PC-9 (cell line): Measurements from ENCODE around the gene RNF212. TPM values are rescaled to one million over a fixed set of nuclear protein-coding genes. Genes with fewer than 3 reads are reported as not detected.
A peak's percentile ranks its signal among the peaks of the same experiment; 100 is the strongest.

Experiments
- BruUV-seq: library from RNA; stranded (reverse); fragments of 400-500 nt; replicated peaks from 2 replicates; lab custom pipeline; 2021; lab: Mats Ljungman, UMichigan
- CTCF ChIA-PET: fragments of 300-600 bp; sonication (Branson Sonifier 250); formaldehyde crosslinking; loops from one replicate; lab custom pipeline; 2022; ENCODE audit warnings: antibody characterized with exemption; lab: Charles Lee
- POLR2A ChIA-PET: fragments of 300-600 bp; sonication (Branson Sonifier 250); formaldehyde crosslinking; loops from one replicate; lab custom pipeline; 2022; ENCODE audit warnings: antibody characterized with exemption; ENCODE audit not compliant: unreplicated experiment; lab: Charles Lee
- DNase-seq, 2 experiments: peaks; one replicate each; pipeline versions ENCODE4 v3.0.0 to v3.0.0-alpha.2; 2015 to 2022; ENCODE audit warnings: mixed read lengths in 1 of 2
- H2AFZ ChIP-seq: fragments of 200-600 bp; sonication (generic); 2 replicates; pipeline ENCODE4 v1.8.1; 2017; ENCODE audit warnings: antibody characterized with exemption
- H3F3A ChIP-seq: fragments of 200-600 bp; sonication (generic); 2 replicates; pipeline ENCODE4 v1.8.1; 2017; ENCODE audit warnings: antibody characterized with exemption, mild to moderate bottlenecking, low read depth; ENCODE audit not compliant: insufficient read depth
- H3K27ac ChIP-seq: fragments of 200-600 bp; sonication (generic); 2 replicates; pipeline ENCODE4 v1.6.1; 2016; ENCODE audit warnings: mixed run types
- H3K27me3 ChIP-seq: fragments of 200-600 bp; sonication (generic); 2 replicates; pipeline ENCODE4 v1.6.1; 2016; ENCODE audit warnings: low read depth, mixed run types; ENCODE audit not compliant: insufficient read depth
- H3K36me3 ChIP-seq: fragments of 200-600 bp; sonication (generic); 2 replicates; pipeline ENCODE4 v1.6.1; 2016; ENCODE audit warnings: low read depth, mixed run types
- H3K4me1 ChIP-seq: fragments of 200-600 bp; sonication (generic); replicated peaks from 2 replicates; pipeline ENCODE4 v1.6.1; 2016; ENCODE audit warnings: mixed run types; ENCODE audit not compliant: insufficient read depth
- H3K4me2 ChIP-seq: fragments of 200-600 bp; sonication (generic); 2 replicates; pipeline ENCODE4 v1.6.1; 2017; ENCODE audit warnings: mixed run types
- H3K4me3 ChIP-seq: fragments of 200-600 bp; sonication (generic); 2 replicates; pipeline ENCODE4 v1.6.1; 2016; ENCODE audit warnings: mixed run types
- H3K79me2 ChIP-seq: fragments of 200-600 bp; sonication (generic); 2 replicates; pipeline ENCODE4 v1.6.1; 2017; ENCODE audit warnings: low read depth, mixed run types
- H3K9me2 ChIP-seq: fragments of 200-600 bp; sonication (generic); 2 replicates; pipeline ENCODE4 v1.8.1; 2017; ENCODE audit warnings: mild to moderate bottlenecking; ENCODE audit not compliant: insufficient read depth
- H3K9me3 ChIP-seq: fragments of 200-600 bp; sonication (generic); 2 replicates; pipeline ENCODE4 v1.8.1; 2016; ENCODE audit warnings: low read depth; ENCODE audit not compliant: insufficient read depth
- H4K20me1 ChIP-seq: fragments of 200-600 bp; sonication (generic); 2 replicates; pipeline ENCODE4 v1.8.1; 2017; ENCODE audit not compliant: insufficient read depth
- CTCF ChIP-seq: fragments of 200-600 bp; sonication (generic); conservative IDR thresholded peaks from 2 replicates; pipeline ENCODE4 v1.6.1; 2017; ENCODE audit warnings: mixed run types, antibody characterized with exemption, mild to moderate bottlenecking, moderate library complexity
- EZH2 ChIP-seq: fragments of 200-600 bp; sonication (generic); IDR thresholded peaks from 2 replicates; pipeline ENCODE4 v1.8.0; 2017; ENCODE audit warnings: antibody characterized with exemption, low read depth
- intact Hi-C: fragments of 100-400 bp; cut with micrococcal nuclease; formaldehyde crosslinking; loops from one replicate; pipeline ENCODE4 v1.10.0; 2022; ENCODE audit not compliant: unreplicated experiment
- total RNA-seq: library from RNA; stranded (reverse); gene quantifications from 2 replicates; pipeline ENCODE4 v1.2.3, GENCODE V29; 2021

The RNF212 gene
- total RNA-seq, 1 experiment from 2014 or later, result 4.2 TPM

- no peak overlapping the region for H3K4me2 ChIP-seq
- H2AFZ ChIP-seq, result no peak overlapping the region
- intact Hi-C loops, result no loop called here
- BruUV-seq, result no TSS peak
- no peaks in the 10 kb centered on the region for H3K36me3 ChIP-seq
- no peak for DNase-seq
- H3K27me3 ChIP-seq, result no peaks in the 10 kb centered on the region
- no peak overlapping the region for H3K27ac ChIP-seq
- no peaks in the 10 kb centered on the region for H3K4me1 ChIP-seq
- H3F3A ChIP-seq, result peaks cover 4% of the 10 kb centered on the region; the same call in 1 of the 2 replicates
- ChIA-PET POLR2A (no interaction called here), CTCF (no interaction called here)
- TF ChIP-seq CTCF (peak; percentile 61), EZH2 (no peak)
- no peaks in the 10 kb centered on the region for H4K20me1 ChIP-seq
- no peak overlapping the region for H3K4me3 ChIP-seq
- H3K9me2 ChIP-seq, result no peaks in the 10 kb centered on the region
- no peaks in the 10 kb centered on the region for H3K9me3 ChIP-seq
- no peaks in the 10 kb centered on the region for H3K79me2 ChIP-seq
Measured at GRCh38 chr4:1072830-1073446, 40.4 kb downstream of the RNF212 start.

GRCh38 chr4:1069394-1069793 is 44.0 kb downstream of the RNF212 start:
- DNase-seq, result no peak
- H3K4me2 ChIP-seq, result no peak overlapping the region
- H4K20me1 ChIP-seq, result no peaks in the 10 kb centered on the region
- no peaks in the 10 kb centered on the region for H3K9me3 ChIP-seq
- no peak overlapping the region for H3K4me3 ChIP-seq
- H3K9me2 ChIP-seq, result no peaks in the 10 kb centered on the region
- no TSS peak for BruUV-seq
- POLR2A ChIA-PET, result no interaction called here
- H3K4me1 ChIP-seq, result no peaks in the 10 kb centered on the region
- intact Hi-C loops, result no loop called here
- H3K27me3 ChIP-seq, result peaks cover 6% of the 10 kb centered on the region
- H3K27ac ChIP-seq, result no peak overlapping the region
- H2AFZ ChIP-seq, result no peak overlapping the region
- H3K79me2 ChIP-seq, result no peaks in the 10 kb centered on the region
- peaks cover 4% of the 10 kb centered on the region; the same call in 1 of the 2 replicates for H3F3A ChIP-seq
- CTCF ChIA-PET, result interaction anchor here (0.7 kb wide), 1 partner anchor 830 kb away, joined by 20 read pairs; no protein-coding TSS in a partner anchor
- no peak for TF ChIP-seq EZH2
- TF ChIP-seq CTCF, result no peak
- H3K36me3 ChIP-seq, result no peaks in the 10 kb centered on the region

GRCh38 chr4:1065732-1066131 is 47.6 kb downstream of the RNF212 start:
- Histone ChIP-seq H2AFZ (no peak overlapping the region), H3K79me2 (no peaks in the 10 kb centered on the region), H3K4me2 (no peak overlapping the region), H3K4me1 (no peaks in the 10 kb centered on the region), H4K20me1 (no peaks in the 10 kb centered on the region), H3K36me3 (no peaks in the 10 kb centered on the region), H3K9me2 (no peaks in the 10 kb centered on the region), H3K4me3 (no peak overlapping the region), H3K9me3 (no peaks in the 10 kb centered on the region), H3K27ac (no peak overlapping the region), H3F3A (peaks cover 4% of the 10 kb centered on the region; the same call in 1 of the 2 replicates), H3K27me3 (peaks cover 28% of the 10 kb centered on the region)
- ChIA-PET POLR2A (no interaction called here), CTCF (no interaction called here)
- intact Hi-C loops, result no loop called here
- no TSS peak for BruUV-seq
- no peak for TF ChIP-seq EZH2
- TF ChIP-seq CTCF, result no peak
- no peak for DNase-seq
